ENCODE data around the gene RAPSN. TPM values are rescaled to one million over a fixed set of nuclear protein-coding genes. Genes with fewer than 3 reads are reported as not detected.

Gene RAPSN
- total RNA-seq, 1 donor from 2014 or later, result 0.62 TPM

DNA sequence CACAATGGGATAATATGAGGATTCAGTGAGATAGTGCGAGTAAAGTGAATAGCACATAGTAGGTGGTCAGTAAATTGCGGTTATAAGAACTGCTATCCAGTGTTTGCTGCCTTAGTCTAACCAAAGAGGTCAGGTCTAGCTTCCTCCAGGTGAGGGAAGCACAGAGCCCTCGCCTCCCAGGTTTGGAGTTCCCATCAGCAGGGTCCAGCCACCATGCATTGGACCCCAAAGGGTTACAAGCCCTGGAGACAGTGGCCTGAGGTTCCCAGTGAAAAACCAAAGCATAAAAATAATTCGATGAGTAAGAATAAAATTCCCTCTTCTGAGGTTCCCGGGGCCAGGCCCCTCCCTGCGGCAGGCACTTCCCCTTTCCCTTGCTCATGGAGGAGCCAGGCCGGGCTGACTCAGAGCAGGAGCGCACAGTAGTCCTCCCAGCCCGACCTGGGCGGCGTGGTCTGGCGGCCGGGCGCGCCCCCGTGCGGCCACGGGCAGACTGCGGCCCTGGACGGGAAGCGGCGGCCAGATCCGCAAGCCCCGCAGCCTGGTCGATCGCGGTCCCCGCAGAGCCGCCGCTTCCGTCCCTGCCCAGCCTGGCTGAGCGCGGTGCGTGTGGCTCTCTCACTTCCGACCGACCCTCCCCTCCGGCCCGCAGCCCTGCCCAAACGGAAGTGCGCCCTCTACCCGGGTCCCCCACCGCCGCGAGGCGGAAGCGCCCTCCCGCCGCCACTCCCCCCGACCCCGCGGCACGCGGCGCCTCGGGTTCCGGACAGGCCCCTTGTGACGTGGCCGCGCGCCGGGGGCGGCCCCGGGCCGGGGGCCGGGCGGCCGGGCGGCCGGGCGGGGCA is 41.0 kb downstream of the RAPSN start, which contains the start of gene SLC39A13:
TSS of gene SLC39A13 (plus strand) at position 845 of the 845 bp plus-strand sequence. CDS start 1,505 bp downstream, outside the sequence.
- Mint-ChIP-seq H3K27ac (peak within 1 kb of the TSS; percentile 92), H3K4me3 (peak within 1 kb of the TSS; percentile 94), H3K27me3 (ENCODE audit: insufficient read depth) (no peaks in the 10 kb centered on the region), H3K4me1 (ENCODE audit: low read depth) (peaks cover 21% of the 10 kb centered on the region), H3K9me3 (no peaks in the 10 kb centered on the region), H3K36me3 (ENCODE audit: low read depth) (no peaks in the 10 kb centered on the region)
- intact Hi-C loops (cut with micrococcal nuclease), result loop anchor here (1.0 to 5.0 kb wide), 12 partner anchors 8 to 707 kb away; partner anchors contain the start of genes ACP2, ARHGAP1, CSTPP1 and FNBP4
- peak; percentile 93 for DNase-seq (ENCODE audit: low spot score)

DNA sequence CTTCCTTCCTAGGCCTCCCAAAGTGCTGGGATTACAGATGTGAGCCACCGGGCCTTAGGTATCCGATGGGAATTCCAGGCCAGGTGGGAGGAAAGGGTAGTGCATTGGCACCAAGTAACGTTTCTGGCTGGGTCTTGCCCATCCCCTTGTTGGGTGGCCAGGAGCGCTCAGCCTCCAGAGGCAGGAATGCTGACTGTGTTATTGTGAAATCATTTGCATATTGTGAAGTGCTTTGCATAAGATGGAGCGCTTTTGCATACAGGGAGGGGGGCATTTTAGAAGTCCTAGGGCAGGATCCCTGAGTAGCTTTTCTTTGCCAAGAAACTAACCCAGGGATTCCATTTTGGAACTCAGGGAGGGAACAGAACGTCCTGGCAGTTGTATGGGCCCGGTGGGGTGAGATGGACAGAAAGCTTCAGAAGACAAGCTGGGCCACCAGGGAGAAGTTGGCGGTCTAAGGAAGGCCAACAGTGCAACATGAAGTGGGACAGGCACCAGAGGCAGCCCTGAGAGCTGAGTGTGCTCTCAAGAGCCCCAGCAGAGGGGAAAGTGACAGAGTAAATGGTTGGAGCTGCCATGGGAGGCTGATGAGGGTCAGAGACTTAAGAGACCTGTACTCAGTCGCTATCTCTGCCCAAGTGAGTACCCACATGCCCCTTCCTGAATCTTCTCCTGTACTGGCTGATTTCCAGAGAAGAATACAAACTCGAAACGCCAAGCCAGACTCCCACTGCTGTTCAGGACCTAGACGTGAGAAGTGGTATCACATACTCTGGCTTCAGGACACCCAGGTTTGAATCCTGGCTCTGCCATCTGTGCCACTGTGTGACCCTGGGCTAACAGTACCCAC is 41.8 kb downstream of the RAPSN start:
- intact Hi-C loops (cut with micrococcal nuclease), result loop anchor here (5.0 kb wide), 1 partner anchor 360 kb away; the partner anchor contains the start of gene FNBP4

GRCh38 chr11:47403571-47403970 is 45.4 kb downstream of the RAPSN start:
- Mint-ChIP-seq H3K4me1 (ENCODE audit: low read depth) (peaks cover 27% of the 10 kb centered on the region), H3K36me3 (ENCODE audit: low read depth) (no peaks in the 10 kb centered on the region), H3K4me3 (no peak overlapping the region), H3K9me3 (no peaks in the 10 kb centered on the region), H3K27ac (no peak overlapping the region), H3K27me3 (ENCODE audit: insufficient read depth) (peaks cover 2% of the 10 kb centered on the region)
- intact Hi-C loops (cut with micrococcal nuclease), result no loop called here
- no peak for DNase-seq (ENCODE audit: low spot score)

More for the DNA sequence above, 41.8 kb downstream of the RAPSN start:
- peak overlapping the region; percentile 92 for H3K27ac Mint-ChIP-seq
- no peak for DNase-seq (ENCODE audit: low spot score)
- H3K36me3 Mint-ChIP-seq (ENCODE audit: low read depth), result no peaks in the 10 kb centered on the region
- peak overlapping the region; percentile 94 for H3K4me3 Mint-ChIP-seq
- H3K4me1 Mint-ChIP-seq (ENCODE audit: low read depth), result peaks cover 21% of the 10 kb centered on the region
- no peaks in the 10 kb centered on the region for H3K27me3 Mint-ChIP-seq (ENCODE audit: insufficient read depth)
- H3K9me3 Mint-ChIP-seq, result no peaks in the 10 kb centered on the region

GRCh38 chr11:47403135-47403534 is 45.8 kb downstream of the RAPSN start:
- H3K36me3 Mint-ChIP-seq (ENCODE audit: low read depth), result no peaks in the 10 kb centered on the region
- H3K4me3 Mint-ChIP-seq, result no peak overlapping the region
- H3K9me3 Mint-ChIP-seq, result no peaks in the 10 kb centered on the region
- no peak for DNase-seq (ENCODE audit: low spot score)
- intact Hi-C loops (cut with micrococcal nuclease), result no loop called here
- peaks cover 2% of the 10 kb centered on the region for H3K27me3 Mint-ChIP-seq (ENCODE audit: insufficient read depth)
- no peak overlapping the region for H3K27ac Mint-ChIP-seq
- peaks cover 27% of the 10 kb centered on the region for H3K4me1 Mint-ChIP-seq (ENCODE audit: low read depth)

GRCh38 chr11:47400768-47401279 is 48.1 kb downstream of the RAPSN start:
- Mint-ChIP-seq H3K27ac (peak overlapping the region; percentile 77), H3K36me3 (ENCODE audit: low read depth) (no peaks in the 10 kb centered on the region), H3K4me3 (peak overlapping the region; percentile 79), H3K4me1 (ENCODE audit: low read depth) (peaks cover 17% of the 10 kb centered on the region), H3K9me3 (no peaks in the 10 kb centered on the region), H3K27me3 (ENCODE audit: insufficient read depth) (peaks cover 2% of the 10 kb centered on the region)
- intact Hi-C loops (cut with micrococcal nuclease), result loop anchor here (1.0 kb wide), 1 partner anchor 7 kb away; the partner anchor contains the start of gene SLC39A13
- DNase-seq (ENCODE audit: low spot score), result no peak

GRCh38 chr11:47399860-47400767 is 48.8 kb downstream of the RAPSN start:
- intact Hi-C loops (cut with micrococcal nuclease), result loop anchor here (1.0 kb wide), 1 partner anchor 8 kb away; the partner anchor contains the start of gene SLC39A13
- DNase-seq (ENCODE audit: low spot score), result no peak
- H3K36me3 Mint-ChIP-seq (ENCODE audit: low read depth), result no peaks in the 10 kb centered on the region

GRCh38 chr11:47398551-47398950 is 50.4 kb downstream of the RAPSN start:
- intact Hi-C loops (cut with micrococcal nuclease), result no loop called here
- no peaks in the 10 kb centered on the region for H3K9me3 Mint-ChIP-seq
- no peak overlapping the region for H3K27ac Mint-ChIP-seq
- H3K4me3 Mint-ChIP-seq, result peak overlapping the region; percentile 51
- H3K4me1 Mint-ChIP-seq (ENCODE audit: low read depth), result peaks cover 22% of the 10 kb centered on the region
- no peak for DNase-seq (ENCODE audit: low spot score)
- H3K27me3 Mint-ChIP-seq (ENCODE audit: insufficient read depth), result peaks cover 2% of the 10 kb centered on the region
- H3K36me3 Mint-ChIP-seq (ENCODE audit: low read depth), result no peaks in the 10 kb centered on the region

More at GRCh38 chr11:47399860-47400767, 48.8 kb downstream of the RAPSN start:
- peaks cover 2% of the 10 kb centered on the region for H3K27me3 Mint-ChIP-seq (ENCODE audit: insufficient read depth)
- H3K27ac Mint-ChIP-seq, result peak overlapping the region; percentile 77
- no peaks in the 10 kb centered on the region for H3K9me3 Mint-ChIP-seq
- H3K4me3 Mint-ChIP-seq, result peak overlapping the region; percentile 79
- peaks cover 22% of the 10 kb centered on the region for H3K4me1 Mint-ChIP-seq (ENCODE audit: low read depth)

GRCh38 chr11:47398011-47398410 is 50.9 kb downstream of the RAPSN start:
- H3K9me3 Mint-ChIP-seq, result no peaks in the 10 kb centered on the region
- no peak overlapping the region for H3K27ac Mint-ChIP-seq
- peaks cover 22% of the 10 kb centered on the region for H3K4me1 Mint-ChIP-seq (ENCODE audit: low read depth)
- H3K4me3 Mint-ChIP-seq, result no peak overlapping the region
- DNase-seq (ENCODE audit: low spot score), result no peak
- intact Hi-C loops (cut with micrococcal nuclease), result no loop called here
- peaks cover 2% of the 10 kb centered on the region for H3K27me3 Mint-ChIP-seq (ENCODE audit: insufficient read depth)
- no peaks in the 10 kb centered on the region for H3K36me3 Mint-ChIP-seq (ENCODE audit: low read depth)

- no peaks in the 10 kb centered on the region for H3K36me3 Mint-ChIP-seq (ENCODE audit: low read depth)
- H3K4me1 Mint-ChIP-seq (ENCODE audit: low read depth), result peaks cover 20% of the 10 kb centered on the region
- DNase-seq (ENCODE audit: low spot score), result no peak
- no peaks in the 10 kb centered on the region for H3K27me3 Mint-ChIP-seq (ENCODE audit: insufficient read depth)
- intact Hi-C loops (cut with micrococcal nuclease), result no loop called here
- no peaks in the 10 kb centered on the region for H3K9me3 Mint-ChIP-seq
- H3K4me3 Mint-ChIP-seq, result no peak overlapping the region
- H3K27ac Mint-ChIP-seq, result peak overlapping the region; percentile 87
These were observed 53.0 kb downstream of the RAPSN start for GRCh38 chr11:47396049-47396320.

GRCh38 chr11:47395223-47396048 is 53.5 kb downstream of the RAPSN start:
- intact Hi-C loops (cut with micrococcal nuclease), result loop anchor here (2.0 kb wide), 1 partner anchor 13 kb away; the partner anchor contains the start of gene SLC39A13
- Mint-ChIP-seq H3K36me3 (ENCODE audit: low read depth) (no peaks in the 10 kb centered on the region), H3K27me3 (ENCODE audit: insufficient read depth) (no peaks in the 10 kb centered on the region), H3K4me1 (ENCODE audit: low read depth) (peaks cover 15% of the 10 kb centered on the region), H3K4me3 (no peak overlapping the region), H3K27ac (peak overlapping the region; percentile 87), H3K9me3 (no peaks in the 10 kb centered on the region)
- DNase-seq (ENCODE audit: low spot score), result no peak
